GM23248 (cell line): Measurements from ENCODE around the gene MTMR4.

ENCODE experiments used
- EZH2 ChIP-seq: fragments of 200-600 bp; sonication (generic); IDR thresholded peaks from 2 replicates; pipeline ENCODE4 v1.6.1; 2018; ENCODE audit warnings: antibody characterized with exemption, mild to moderate bottlenecking; ENCODE audit not compliant: insufficient read depth, poor library complexity, severe bottlenecking
- EZH2phosphoT487 ChIP-seq: fragments of 200-600 bp; sonication (generic); IDR thresholded peaks from 2 replicates; pipeline ENCODE4 v1.6.1; 2018; ENCODE audit warnings: antibody characterized with exemption, moderate library complexity, mild to moderate bottlenecking, low read depth; ENCODE audit not compliant: insufficient read depth

GRCh38 chr17:58493506-58493905, 20.9 kb downstream of the MTMR4 start:
- TF ChIP-seq EZH2 (no peak), EZH2phosphoT487 (no peak)
